Measurements from ENCODE around the gene ETF1.

DNA sequence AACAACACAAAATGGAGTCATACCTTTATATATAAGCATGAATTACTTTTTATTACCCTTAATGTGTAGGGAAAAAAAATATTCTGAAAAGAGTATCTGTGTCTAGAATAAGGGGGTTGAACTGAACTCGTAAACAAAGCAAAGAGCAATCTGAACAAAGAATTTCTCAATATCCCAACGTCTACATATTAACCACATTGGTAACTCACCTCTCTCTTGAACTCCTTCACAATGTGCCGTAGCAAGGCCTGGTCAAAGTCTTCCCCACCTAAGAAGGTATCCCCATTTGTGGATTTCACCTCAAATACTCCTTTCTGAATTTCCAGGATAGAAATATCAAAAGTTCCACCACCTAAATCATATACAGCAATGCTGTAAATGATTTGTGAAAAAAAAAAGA is 23.8 kb upstream of the ETF1 start:
- TF ChIP-seq, protein P1, sequence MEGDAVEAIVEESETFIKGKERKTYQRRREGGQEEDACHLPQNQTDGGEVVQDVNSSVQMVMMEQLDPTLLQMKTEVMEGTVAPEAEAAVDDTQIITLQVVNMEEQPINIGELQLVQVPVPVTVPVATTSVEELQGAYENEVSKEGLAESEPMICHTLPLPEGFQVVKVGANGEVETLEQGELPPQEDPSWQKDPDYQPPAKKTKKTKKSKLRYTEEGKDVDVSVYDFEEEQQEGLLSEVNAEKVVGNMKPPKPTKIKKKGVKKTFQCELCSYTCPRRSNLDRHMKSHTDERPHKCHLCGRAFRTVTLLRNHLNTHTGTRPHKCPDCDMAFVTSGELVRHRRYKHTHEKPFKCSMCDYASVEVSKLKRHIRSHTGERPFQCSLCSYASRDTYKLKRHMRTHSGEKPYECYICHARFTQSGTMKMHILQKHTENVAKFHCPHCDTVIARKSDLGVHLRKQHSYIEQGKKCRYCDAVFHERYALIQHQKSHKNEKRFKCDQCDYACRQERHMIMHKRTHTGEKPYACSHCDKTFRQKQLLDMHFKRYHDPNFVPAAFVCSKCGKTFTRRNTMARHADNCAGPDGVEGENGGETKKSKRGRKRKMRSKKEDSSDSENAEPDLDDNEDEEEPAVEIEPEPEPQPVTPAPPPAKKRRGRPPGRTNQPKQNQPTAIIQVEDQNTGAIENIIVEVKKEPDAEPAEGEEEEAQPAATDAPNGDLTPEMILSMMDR (conservative IDR thresholded peaks at IDR 0.05; ENCODE audit: low read length): no peak
- TF ChIP-seq EZH2phosphoT487 (IDR thresholded peaks at IDR 0.05; ENCODE audit: borderline replicate concordance, low read depth, low read length): no peak
